ENCODE data around the gene CUL5.

The CUL5 gene
- total RNA-seq, result 32.4 to 114 (median 71.9) reads per million in 17 experiments

DNA sequence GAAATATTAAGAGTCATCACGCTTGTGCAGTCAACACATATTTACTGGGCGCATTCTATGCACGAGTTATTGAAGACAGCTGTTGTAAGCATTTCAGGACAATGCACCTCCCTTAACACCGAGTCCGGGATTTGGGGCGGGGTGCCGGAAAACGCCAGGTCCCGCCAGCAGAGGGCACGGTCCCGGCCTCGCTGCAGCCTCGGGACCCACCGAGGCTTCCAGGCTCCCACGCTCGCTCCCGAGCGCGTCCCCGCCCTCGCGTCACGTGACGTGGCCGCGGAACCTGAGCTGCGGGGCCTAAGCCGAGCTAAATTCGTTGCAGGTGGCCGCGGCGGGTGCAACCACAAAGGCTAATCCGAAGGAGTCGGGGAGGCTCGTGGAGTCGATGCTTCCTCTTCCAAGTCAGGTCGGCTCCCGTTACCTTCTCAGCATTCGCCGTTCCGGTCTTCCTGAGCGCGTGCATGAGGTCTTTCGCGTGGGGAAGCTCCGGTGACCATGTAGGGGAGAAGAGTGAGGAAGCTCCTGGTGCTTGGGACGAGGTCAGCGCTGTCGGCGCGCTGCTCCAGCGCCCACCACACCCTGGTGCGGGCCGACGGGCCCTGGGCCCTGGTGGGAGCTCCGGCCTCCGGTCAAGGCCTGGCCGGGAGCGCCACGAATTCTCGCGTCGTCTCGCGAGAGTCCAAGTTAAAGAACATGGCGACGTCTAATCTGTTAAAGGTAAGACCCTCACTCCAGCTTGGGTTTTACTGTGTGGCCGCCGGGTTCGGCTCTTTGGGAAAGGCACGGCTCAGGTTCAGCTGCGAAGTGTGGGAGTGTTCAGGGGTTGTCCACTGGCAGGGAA is at the start of gene CUL5:
CUL5 (plus strand) TSS at position 243 of the 841 bp plus-strand sequence; CDS start at position 694, 451 bp downstream.
- DNase-seq, result peak; percentile 95 to 98 (median 96)

DNA sequence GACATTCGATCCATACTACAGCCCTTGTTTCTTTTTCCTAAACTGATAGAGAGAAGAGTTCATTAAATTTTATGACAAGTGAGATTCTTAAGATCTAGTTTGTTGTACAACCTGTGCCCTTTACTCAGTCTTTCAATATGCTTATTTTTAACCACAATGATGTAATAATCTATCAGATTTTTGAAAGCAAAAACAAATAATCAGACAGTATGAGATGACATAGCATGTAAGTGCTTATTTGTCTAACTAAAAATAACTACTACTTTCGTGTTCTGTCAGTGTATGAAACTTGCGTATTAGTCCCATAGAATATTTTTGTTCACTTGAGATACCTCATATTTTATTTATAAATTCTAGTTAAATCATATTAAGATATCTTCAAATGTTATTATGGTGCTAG is 47.2 kb upstream of the CUL5 start:
- no peak for DNase-seq

DNA sequence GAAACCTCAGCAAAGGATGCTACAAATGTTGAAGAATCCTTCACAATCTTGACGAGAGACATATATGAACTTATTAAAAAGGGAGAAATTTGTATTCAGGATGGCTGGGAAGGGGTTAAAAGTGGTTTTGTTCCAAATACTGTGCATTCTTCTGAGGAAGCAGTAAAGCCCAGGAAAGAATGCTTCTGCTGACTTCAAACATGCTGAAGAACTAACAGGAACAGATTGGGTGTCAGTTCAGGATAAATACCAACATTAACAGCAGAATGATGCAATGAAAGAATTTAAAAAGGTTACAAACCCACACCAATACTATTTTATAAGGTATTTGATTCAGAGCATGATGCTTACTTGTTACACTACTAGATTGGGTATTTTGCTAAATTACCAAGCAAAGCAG is 46.5 kb upstream of the CUL5 start:
- no peak for DNase-seq

DNA sequence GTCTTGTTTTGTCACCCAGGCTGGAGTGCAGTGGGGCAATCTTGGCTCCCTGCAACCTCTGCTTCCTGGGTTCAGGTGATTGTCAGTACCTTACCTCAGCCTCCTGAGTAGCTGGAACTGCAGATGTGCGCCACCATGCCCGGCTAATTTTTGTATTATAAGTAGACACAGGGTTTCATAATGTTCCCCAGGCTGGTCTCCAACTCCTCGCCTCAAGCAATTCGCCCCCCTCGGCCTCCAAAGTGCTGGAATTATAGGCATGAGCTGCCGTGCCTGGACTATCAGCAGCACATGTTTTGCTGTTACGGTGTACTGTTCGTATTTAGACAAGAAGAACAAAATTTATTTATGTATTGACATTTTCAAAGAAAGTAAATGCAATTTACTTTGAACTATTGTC is 45.6 kb upstream of the CUL5 start:
- DNase-seq, result no peak

DNA sequence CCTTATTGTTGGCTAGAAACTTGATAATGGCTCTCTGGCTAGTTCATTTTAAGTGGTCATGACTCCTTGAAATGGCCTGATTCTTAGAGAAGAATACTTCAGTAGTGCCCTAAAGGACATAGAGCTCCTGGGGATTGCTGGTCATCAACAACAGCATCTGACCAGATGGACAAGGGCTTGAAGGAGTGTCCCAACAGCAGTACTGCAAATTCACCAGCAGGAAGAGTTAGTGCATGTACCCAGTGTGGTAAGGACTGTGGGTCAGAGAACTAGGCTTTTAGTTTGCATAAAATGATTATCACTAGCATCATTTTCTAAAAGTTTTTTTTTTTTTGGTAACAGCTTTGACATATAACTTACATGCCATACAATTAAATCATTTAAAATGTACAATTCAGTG is 39.5 kb upstream of the CUL5 start:
- no peak for DNase-seq

DNA sequence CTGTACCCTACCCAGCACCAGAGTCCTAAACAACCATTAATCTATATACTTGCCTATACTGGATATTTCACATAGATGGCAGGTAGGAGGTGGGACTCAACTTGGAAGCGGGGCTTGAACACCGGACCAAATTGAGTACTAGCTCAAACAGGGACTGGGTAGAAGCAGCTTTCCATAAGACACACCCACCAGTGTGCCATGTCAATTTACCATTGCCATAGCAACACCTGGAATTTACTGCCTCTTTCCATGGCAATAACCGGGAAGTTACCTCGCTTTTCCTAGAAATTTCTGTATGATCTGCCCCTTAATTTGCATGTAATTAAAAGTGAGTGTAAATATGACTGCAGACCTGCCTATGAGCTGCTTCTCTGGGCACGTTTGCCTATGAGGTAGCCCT is 38.6 kb upstream of the CUL5 start:
- no peak for DNase-seq

DNA sequence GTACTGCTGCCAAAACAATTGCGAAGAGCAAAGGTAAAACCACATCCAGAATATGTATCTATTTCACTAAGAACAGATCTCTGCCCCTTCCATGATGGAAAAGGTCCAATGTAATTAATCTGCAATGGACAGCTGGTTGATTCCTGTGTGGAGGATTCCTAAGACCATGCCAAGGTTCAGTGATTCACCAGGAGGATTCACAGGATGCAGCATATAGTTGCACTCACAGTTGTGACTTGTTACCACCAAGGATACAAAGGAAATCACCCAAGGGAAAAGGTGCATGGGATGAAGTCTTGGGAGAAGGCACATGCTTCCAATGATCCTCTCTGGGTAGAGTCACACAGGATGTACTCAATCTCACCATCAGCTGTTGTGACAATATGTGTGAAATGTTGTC is 35.1 kb upstream of the CUL5 start:
- DNase-seq, result no peak

DNA sequence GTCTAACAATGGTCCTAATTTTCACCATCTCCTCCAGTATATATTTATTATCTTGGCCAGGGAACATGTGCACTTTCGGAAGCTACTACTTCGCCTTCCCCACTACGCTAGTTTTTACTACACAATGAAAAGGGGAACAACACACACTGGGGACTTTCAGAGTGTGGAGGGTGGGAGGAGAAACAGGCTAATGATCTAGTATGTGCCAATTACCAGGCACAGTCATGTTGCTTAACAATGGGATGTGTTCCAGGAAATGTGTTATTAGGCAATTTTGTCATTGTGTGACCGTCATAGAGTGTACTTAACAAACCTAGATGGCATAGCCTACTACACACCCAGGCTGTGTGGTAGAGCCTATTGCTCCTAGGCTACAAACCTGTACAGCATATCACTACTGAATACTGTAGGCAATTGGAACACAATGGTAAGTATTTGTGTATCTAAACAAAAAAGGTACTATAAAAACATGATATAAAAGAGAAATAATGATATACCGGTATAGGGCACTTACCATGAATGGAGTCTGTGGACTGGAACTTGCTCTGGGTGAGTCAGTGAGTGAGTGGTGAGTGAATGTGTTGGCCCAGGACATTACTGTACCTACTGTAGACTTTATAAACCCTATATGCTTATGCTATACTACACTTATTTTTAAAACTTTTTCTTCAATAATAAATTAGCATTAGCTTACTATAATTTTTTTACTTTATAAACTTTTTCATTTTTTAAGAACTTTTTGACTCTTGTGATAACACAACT is 20.1 kb upstream of the CUL5 start:
- DNase-seq, result peak; percentile 81 to 95 (median 88)

DNA sequence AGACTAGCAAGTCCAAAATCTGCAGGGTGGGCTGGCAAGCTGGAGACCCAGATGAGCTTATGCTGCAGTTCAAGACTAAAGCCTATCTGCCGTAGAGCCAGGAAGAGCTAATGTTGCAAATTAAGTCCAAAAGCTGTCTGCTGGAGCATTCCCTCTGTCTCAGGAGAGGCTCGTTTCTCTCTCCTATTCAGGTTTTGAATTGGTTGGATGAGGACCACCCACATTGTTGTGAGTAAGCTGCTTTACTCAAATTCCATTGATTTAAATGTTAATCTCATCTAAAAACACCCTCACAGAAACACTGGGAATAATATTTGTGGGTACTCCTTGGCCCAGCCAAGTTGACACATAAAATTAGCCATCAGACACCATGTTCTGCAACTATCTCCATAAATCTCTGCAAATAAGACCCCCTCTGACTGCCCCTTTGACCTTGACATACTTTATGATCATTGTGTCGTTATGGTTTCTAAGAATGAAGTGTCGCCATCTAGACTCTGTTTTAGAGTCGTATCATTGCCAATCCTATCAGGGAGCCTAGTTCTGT is 16.8 kb upstream of the CUL5 start:
- no peak for DNase-seq

DNA sequence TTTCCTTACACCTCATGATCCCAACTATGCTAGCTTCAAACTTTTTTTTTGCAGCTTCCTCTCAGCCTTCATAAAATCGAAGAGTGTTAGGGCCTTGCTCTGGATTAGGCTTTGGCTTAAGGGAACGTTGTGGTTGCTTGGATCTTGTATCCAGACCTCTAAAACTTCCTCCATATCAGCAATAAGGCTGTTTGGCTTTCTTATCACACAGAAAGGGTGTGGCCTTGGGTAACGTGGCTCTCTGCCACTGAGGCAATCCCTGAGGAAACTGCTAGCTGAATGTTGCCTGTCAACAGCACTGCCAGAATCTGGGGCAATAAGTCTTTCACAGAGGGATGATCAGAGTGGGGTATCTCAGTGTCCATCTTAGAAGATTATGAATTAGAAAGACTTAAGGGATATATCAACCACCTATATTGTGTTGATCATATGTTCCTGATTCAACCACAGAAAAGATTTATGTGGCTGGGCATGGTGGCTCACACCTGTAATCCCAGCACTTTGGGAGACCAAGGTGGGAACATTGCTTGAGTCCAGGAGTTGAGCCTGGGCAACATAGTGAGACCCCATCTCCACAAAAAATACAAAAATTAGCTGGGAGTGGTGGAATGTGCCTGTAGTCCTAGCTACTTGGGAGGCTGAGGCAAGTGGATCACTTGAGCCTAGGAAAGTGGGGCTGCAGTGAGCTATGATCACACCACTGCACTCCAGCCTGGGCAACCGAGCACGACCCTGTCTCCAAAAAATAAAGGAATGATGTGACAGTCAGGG is 12.5 kb upstream of the CUL5 start:
- DNase-seq, result no peak

DNA sequence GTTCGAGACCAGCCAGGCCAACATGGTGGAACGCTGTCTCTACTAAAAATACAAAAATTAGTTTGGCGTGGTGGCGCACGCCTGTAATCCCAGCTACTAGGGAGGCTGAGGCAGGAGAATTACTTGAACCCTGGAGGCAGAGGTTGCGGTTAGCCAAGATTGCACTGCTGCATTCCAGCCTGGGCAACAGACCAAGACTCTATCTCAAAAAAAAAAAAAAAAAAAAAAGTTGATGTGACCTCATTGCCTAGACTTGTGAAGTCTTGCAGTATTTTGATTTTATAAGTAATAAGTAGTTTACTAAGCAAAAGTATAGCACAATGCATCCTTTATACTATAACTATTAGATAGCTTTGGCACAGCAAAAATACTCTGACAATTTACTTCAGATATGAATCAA is 9.9 kb upstream of the CUL5 start:
- DNase-seq, result no peak

DNA sequence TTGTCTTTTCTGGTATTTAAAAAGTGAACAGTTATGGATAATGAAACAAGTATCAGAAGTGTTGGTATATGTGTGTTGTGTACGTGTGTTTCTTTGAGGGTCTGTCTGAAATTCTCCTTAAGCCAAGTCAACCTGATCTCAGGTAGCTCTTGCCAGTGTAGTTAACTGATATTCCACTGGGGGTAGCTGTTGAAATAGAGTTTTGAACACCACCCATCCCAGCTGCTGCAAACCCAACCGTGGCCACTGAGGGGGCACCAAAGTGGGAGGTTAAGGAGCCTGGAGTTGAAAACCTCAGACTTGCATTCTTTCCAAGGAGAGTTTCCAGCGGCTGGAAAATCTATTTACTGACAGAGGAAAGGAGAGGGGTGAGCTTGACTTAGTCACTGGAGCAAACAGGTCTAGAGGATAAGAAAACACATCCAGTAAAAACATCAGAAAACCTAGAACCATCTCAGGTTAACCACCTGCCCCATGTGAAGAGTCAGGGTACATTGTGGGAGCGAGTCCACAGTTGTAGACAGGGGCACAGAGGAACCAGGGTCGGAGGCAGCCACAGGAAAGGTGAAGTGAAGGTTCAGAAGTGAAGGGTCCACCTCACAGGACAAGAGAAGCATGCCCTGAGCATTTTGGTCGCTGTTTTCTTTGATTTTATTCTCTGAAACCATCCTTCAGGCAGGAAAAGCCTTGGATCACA is 8.8 kb upstream of the CUL5 start:
- peak; percentile 6 to 36 (median 26) for DNase-seq

DNA sequence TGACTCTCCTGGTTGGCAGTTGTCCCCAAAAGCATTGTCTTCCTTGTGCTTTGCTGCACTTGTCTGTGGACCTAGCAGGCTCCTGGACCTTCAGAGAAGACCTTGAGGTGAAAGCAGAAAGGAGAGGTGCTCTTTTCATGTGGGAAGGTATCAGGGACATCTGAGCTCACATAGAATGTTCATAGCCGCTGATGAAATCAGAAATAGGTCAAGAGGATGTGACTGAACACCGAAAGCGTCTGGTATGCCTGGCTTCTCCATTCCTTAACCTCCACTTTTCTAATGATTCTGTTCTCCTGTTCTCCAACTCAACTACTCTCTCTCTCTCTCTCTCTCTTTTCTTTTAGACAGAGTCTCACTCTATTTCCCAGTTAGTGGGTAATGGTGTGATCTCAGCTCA is 6.2 kb upstream of the CUL5 start:
- DNase-seq, result no peak

DNA sequence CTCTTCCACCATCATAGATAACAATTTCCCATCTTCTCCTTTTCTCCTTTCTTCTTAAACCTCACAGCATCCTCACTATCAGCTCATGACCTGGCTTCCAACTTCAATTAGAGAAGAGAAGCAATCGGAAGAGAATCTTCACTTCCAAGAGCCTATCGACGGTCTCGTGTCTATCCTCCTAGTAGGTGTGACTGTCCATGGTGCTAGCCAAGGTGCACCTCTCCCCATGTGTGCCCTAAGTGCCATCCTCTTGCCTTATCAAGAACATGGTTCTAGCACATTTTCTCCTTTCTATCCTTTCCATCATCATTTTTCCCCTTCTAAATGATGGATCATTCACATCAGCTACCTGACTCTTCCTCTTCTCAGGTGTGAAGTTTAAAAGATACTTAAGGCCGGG is 5.1 kb upstream of the CUL5 start:
- DNase-seq, result no peak

DNA sequence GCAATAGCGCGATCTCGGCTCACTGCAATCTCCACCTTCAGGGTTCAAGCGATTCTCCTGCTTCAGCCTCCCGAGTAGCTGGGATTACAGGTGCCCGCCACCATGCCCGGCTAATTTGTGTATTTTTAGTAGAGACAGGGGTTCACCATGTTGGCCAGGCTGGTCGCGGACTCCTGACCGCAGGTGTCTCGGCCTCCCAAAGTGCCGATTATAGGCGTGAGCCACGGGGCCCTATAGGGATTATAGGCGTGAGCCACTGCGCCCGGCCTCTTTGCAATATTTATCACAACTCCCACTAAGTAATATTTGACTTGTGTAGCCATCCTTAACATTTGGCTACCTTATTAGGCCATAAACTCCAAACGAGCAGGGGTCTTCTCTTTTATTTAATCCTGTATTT is 879 bp upstream of the CUL5 start:
- DNase-seq, result no peak

DNA sequence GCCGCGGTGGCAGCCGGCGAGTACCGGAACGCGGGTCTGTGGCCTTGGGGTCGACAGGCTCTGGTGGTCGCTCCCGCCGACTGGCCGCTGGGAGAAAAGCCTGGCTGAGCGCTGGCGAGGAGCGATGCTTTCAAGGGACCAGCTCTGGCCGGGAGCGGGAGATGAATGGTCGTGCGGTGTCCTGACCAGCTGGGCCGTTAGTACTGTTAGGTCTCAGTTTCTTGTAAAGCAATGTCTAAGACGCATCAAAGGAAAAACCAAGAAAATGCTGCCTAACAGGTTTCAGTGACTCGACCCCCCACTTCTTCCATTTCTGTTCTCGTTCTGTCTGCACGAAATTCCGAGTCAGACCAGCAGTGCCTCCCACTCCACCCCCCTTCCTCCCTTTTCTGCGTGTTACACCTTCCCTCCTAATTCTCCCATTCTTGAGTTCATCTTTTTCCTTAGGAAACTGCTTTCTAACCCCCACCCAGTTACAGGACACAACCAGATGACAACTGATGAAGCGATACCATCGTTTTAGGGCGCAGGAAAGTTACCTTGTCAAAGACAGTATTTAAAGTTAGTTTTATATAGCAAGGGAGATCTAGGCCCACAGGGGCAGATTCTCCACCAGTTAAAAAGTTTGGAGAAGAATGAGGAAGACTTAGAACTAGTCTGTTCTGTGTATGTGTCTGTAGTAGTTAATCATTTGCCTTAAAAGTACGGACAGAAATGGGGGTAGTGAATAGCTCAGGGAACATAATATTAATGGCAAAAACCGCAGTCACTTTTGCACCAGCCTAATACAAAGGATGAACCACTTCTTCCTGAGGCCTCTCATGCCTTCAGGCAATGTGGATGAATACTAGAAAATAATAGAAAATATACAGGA is 1.0 kb downstream of the CUL5 start:
- peak; percentile 10 to 47 (median 32) for DNase-seq

DNA sequence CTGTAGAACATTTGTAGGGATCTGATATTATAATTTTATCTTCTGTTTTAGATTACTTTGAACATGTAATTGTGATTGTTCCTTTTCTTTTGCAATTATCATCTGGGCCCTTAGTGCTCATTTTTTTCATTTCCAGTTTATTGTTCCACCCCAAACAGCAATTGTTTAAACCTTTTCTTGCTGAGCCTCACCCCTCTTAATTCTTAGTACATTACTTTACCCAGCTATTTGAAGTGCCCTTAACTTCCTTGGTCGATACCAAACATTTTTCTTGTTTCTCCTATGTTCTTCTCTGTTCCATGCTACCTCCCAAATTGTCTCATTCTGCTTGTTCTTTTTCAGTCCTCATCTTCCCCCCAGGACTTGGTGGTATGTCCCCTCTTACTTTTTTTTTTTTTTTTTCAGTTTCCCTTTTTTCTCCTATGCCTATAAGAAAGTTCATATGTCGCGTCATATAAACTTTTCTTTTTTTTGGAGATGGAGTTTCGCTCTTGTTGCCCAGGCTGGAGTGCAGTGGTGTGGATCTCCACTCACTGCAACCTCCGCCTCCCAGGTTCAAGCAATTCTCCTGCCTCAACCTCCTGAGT is 3.5 kb downstream of the CUL5 start:
- no peak for DNase-seq

DNA sequence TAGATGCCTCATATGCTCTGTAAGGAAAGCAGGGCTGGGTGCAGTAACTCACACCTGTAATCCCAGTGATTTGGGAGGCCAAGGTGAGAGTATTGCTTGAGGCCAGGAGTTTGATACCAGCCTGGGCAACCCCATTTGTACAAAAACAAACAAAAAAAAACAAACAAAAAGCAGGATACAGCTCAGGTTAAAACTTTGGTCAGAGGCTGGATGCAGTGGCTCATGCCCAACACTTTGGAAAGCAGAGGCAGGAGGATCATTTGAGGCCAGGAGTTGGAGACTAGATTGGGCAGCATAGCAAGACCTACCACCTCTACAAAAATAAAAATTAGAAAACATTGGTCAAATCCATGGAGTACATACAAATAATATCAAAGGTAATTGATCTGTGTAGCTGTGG is 7.9 kb downstream of the CUL5 start:
- DNase-seq, result no peak

DNA sequence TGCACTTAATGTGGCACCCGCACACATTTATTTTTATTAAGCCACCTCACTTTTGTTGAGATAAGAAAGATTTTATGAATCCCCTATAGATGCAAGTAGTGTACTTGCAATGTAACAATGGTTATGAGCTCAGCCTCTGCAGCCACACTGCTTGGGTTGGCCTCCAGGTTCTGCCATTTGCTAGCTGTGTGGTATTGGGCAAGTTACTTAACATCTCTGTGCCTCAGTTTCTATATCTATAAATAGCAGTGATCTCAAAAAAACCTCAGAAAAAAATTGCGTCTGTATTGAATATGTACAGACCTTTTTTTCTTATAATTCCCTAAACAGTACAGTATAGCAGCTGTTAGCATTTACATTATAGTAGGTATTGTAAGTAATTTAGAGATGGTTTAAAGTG is 10.0 kb downstream of the CUL5 start:
- DNase-seq, result no peak

DNA sequence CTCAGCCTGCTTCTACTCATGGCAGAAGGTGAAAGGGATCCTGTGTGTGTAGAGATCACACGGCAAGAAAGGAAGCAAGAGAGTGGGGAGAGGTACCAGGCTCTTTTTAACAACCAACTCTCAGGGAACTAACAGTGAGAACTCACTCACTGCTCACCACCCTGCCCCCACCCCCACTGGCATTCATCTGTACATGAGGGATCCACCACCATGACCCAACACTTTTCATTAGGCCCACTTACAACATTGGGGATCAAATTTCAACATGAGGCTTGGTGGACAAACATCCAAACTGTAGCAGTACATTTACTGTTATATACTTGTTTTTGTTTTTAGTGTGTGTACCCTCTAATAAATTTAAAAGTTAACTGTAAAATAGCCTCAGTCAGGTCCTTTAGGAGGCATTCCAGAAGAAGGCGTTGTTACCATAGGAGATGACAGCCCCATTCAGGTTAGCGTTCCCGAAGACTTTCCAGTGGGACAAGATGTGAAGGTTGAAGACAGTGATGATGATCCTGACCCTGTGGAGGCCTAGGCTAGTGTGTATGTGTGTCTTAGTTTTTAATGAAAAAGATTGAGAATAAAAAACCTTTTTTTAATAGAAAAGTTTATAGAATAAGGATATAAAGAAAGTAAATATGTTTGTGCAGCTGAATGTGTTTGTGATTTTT is 11.3 kb downstream of the CUL5 start:
- DNase-seq, result no peak
